Activated naive CD4-positive, alpha-beta T cell treated with anti-CD3 and anti-CD28 coated beads, Interleukin-2, amount 50 U/mL, for 24 hours (primary cell): ENCODE results near the gene TTBK1.

Experiments used
- H3K27ac Mint-ChIP-seq: one replicate; pipeline ENCODE4 v1.8.0; 2021; ENCODE audit warnings: mild to moderate bottlenecking, mixed read lengths
- H3K27me3 Mint-ChIP-seq: one replicate; pipeline ENCODE4 v1.8.0; 2021; ENCODE audit warnings: mixed read lengths
- H3K36me3 Mint-ChIP-seq: one replicate; pipeline ENCODE4 v1.8.0; 2021; ENCODE audit warnings: mixed read lengths
- H3K4me1 Mint-ChIP-seq: one replicate; pipeline ENCODE4 v1.8.0; 2021; ENCODE audit warnings: mixed read lengths
- H3K4me3 Mint-ChIP-seq: one replicate; pipeline ENCODE4 v1.8.0; 2021; ENCODE audit warnings: mild to moderate bottlenecking, mixed read lengths
- H3K9me3 Mint-ChIP-seq: one replicate; pipeline ENCODE4 v1.8.0; 2021; ENCODE audit warnings: mixed read lengths

The TTBK1 gene

GRCh38 chr6:43258807-43259686 lies 15.8 kb downstream of the TTBK1 start:
- Mint-ChIP-seq H3K9me3 (no peaks in the 10 kb centered on the region), H3K4me1 (no peaks in the 10 kb centered on the region), H3K4me3 (no peak overlapping the region), H3K27me3 (peaks cover 3% of the 10 kb centered on the region), H3K27ac (peak overlapping the region; percentile 17), H3K36me3 (no peaks in the 10 kb centered on the region)

DNA sequence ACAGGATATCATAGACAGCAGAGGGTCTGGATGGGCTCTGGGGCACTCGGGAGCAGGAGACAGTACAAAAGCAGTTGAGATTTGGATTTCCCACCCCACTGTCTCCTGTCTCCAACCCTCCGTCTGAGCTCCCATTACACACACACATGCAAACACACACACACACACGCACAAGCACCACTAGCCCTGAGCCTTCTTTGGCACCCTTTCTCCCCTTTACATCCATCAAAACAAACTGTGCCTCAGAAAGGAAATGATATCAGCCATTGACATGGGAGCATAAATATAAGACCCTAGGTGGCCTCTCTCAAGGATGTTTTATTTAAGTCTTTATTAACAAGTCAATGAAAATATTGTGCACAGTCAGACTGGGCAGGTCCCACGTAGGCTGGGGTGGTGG lies 17.5 kb downstream of the TTBK1 start:
- H3K9me3 Mint-ChIP-seq = no peaks in the 10 kb centered on the region
- no peaks in the 10 kb centered on the region for H3K27me3 Mint-ChIP-seq
- no peaks in the 10 kb centered on the region for H3K36me3 Mint-ChIP-seq
- no peak overlapping the region for H3K27ac Mint-ChIP-seq
- no peaks in the 10 kb centered on the region for H3K4me1 Mint-ChIP-seq
- H3K4me3 Mint-ChIP-seq = no peak overlapping the region

DNA sequence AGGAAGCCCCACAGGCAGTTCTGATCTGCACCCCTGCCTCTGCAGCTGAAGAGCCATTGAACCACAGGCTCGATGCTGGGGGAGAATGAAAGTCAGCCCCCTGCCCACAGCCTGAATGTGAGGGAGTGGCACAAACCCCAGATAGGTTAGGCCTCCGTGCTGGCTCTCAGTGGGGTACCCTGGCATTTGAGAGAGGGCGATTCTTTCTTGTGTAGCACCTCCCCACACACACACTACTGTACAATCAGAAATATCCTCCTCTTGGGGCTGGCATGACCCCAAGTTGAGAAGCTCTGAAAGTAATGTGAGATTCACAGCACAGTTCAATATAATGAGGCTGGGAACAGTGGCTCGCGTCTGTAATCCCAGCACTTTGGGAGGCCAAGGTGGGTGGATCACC lies 17.9 kb downstream of the TTBK1 start:
- Mint-ChIP-seq H3K36me3 (no peaks in the 10 kb centered on the region), H3K4me3 (no peak overlapping the region), H3K4me1 (no peaks in the 10 kb centered on the region), H3K9me3 (no peaks in the 10 kb centered on the region), H3K27me3 (no peaks in the 10 kb centered on the region), H3K27ac (no peak overlapping the region)

GRCh38 chr6:43262000-43262779 lies 18.9 kb downstream of the TTBK1 start:
- H3K27ac Mint-ChIP-seq = no peak overlapping the region
- H3K4me1 Mint-ChIP-seq = no peaks in the 10 kb centered on the region
- H3K27me3 Mint-ChIP-seq = no peaks in the 10 kb centered on the region
- H3K4me3 Mint-ChIP-seq = no peak overlapping the region
- no peaks in the 10 kb centered on the region for H3K9me3 Mint-ChIP-seq
- H3K36me3 Mint-ChIP-seq = no peaks in the 10 kb centered on the region

DNA sequence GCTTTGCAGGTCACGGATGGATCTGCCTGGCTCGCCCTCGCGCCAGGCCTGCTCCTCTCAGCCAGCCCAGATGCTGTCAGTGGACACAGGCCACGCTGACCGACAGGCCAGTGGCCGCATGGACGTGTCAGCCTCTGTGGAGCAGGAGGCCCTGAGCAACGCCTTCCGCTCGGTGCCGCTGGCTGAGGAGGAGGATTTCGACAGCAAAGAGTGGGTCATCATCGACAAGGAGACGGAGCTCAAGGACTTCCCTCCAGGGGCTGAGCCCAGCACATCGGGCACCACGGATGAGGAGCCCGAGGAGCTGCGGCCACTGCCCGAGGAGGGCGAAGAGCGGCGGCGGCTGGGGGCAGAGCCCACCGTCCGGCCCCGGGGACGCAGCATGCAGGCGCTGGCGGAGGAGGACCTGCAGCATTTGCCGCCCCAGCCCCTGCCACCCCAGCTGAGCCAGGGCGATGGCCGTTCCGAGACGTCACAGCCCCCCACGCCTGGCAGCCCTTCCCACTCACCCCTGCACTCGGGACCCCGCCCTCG lies 19.6 kb downstream of the TTBK1 start:
- H3K27ac Mint-ChIP-seq = no peak overlapping the region
- H3K4me1 Mint-ChIP-seq = no peaks in the 10 kb centered on the region
- H3K4me3 Mint-ChIP-seq = no peak overlapping the region
- H3K27me3 Mint-ChIP-seq = no peaks in the 10 kb centered on the region
- no peaks in the 10 kb centered on the region for H3K9me3 Mint-ChIP-seq
- no peaks in the 10 kb centered on the region for H3K36me3 Mint-ChIP-seq

- Mint-ChIP-seq H3K27ac (peak overlapping the region; percentile 36), H3K36me3 (no peaks in the 10 kb centered on the region), H3K4me3 (no peak overlapping the region), H3K27me3 (peaks cover under 1% of the 10 kb centered on the region), H3K4me1 (no peaks in the 10 kb centered on the region), H3K9me3 (no peaks in the 10 kb centered on the region)
Observed at GRCh38 chr6:43263314-43264178, 20.3 kb downstream of the TTBK1 start.

DNA sequence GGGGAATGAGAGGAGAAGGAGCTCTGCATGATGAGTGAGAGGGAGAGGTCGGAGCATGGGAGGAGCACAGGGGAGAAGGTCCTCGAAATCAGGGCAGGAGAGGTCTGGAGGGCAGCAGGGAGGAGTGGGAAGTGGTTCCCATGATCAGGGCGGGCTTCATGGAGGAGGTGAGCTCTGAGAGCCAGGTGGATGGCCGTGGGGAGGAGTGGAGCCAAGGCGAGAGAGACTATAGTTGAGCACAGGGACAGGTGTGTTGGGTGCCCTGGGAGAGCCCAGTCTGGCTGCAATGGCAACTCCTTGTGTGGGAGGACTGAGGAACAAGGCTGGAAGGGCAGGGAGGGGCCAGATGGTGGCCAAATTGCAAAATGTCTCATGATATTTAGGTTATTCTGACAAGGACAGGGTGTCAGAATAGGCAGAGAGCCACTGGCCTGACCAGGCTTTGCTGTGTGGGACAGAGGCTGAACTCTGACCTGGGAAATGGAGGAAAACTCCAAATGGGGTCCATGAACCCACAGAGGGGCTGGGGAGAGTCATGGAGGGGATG lies 21.4 kb downstream of the TTBK1 start:
- Mint-ChIP-seq H3K27me3 (peaks cover 2% of the 10 kb centered on the region), H3K4me3 (no peak overlapping the region), H3K27ac (peak overlapping the region; percentile 25), H3K36me3 (no peaks in the 10 kb centered on the region), H3K9me3 (no peaks in the 10 kb centered on the region), H3K4me1 (peaks cover 6% of the 10 kb centered on the region)

- peaks cover 10% of the 10 kb centered on the region for H3K4me1 Mint-ChIP-seq
- H3K27ac Mint-ChIP-seq = no peak overlapping the region
- H3K9me3 Mint-ChIP-seq = no peaks in the 10 kb centered on the region
- no peaks in the 10 kb centered on the region for H3K36me3 Mint-ChIP-seq
- H3K27me3 Mint-ChIP-seq = peaks cover 2% of the 10 kb centered on the region
- no peak overlapping the region for H3K4me3 Mint-ChIP-seq
Observed at GRCh38 chr6:43265564-43265963, 22.3 kb downstream of the TTBK1 start.

DNA sequence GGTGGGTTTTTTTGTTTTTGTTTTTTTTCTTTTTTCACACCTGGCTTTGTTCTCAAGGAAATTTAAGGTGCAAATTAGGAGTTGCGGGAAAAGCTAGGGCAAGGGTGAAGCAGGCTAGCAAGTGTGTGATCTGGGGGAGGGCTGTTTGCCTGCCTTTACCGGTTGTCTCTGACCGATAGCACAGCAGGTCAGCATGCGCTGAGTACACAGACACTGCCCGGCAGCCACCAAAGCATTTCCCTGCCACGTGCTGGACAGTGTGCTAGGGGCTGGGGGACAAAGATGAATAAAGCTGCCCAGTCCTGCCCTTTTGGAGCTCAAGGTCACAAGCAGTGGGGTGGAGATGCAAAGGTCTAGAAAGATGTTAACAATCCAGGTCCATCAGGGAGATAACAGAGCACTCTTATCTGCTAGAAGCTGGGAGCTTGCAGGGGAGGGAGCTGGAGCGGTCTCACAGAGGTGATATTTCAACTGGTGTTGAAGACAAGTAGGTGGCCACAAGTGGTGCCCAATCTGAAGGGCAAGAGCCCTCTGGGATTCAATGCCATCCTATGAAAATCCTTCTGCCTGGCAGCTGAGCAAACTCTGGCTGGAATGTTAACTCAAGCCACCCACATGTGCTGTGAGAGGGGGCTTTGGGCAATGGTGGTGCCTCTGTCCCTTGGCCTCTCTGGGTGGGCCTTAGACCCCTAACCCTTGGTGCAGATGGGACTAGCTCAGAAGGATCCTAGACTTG lies 24.5 kb downstream of the TTBK1 start:
- Mint-ChIP-seq H3K27me3 (peaks cover 2% of the 10 kb centered on the region), H3K4me3 (no peak overlapping the region), H3K4me1 (peaks cover 10% of the 10 kb centered on the region), H3K36me3 (no peaks in the 10 kb centered on the region), H3K9me3 (no peaks in the 10 kb centered on the region), H3K27ac (no peak overlapping the region)

DNA sequence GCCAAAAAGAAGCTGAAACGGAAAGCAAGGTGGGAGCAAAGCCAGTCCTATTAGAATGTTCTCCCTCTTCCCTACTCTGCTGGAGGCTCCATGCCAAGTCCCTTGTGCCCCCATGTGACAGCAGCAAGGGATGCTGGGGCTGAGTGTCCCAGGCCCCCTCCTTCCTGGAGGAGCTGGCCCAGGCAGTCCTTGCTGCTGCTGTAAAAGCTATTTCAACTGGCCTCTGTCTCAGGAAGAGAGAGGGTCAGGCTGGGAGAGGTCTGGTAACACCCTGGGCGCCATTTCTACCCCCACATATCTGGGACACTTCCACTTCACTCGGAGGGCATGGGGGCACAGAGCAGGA lies 25.0 kb downstream of the TTBK1 start:
- no peaks in the 10 kb centered on the region for H3K36me3 Mint-ChIP-seq
- H3K27ac Mint-ChIP-seq = no peak overlapping the region
- no peak overlapping the region for H3K4me3 Mint-ChIP-seq
- H3K9me3 Mint-ChIP-seq = no peaks in the 10 kb centered on the region
- peaks cover 10% of the 10 kb centered on the region for H3K4me1 Mint-ChIP-seq
- H3K27me3 Mint-ChIP-seq = peaks cover 2% of the 10 kb centered on the region

DNA sequence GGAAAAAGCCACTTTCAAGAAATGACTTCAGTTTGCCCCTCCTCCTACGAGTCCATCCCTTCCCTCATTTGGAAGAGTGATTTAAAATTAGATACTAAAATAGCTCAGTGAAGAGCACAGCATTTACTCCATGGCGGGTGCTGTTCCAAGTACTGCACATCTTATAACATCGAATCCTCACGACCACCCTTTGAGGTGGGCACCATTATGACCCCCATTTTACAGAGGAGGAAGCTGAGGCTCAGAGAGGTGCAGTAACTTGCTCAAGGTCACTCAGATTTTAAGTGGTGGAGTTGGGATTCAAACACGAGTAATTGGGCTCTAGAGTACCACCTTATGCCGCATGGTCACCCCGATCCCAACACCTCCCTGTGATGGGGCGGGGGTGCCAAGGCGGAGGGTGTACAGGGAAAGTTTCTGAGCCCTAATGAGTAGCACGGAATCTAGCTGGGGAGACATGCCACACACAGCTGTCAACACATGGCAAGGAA lies 25.5 kb downstream of the TTBK1 start:
- H3K27ac Mint-ChIP-seq = peak overlapping the region; percentile 63
- H3K9me3 Mint-ChIP-seq = no peaks in the 10 kb centered on the region
- no peaks in the 10 kb centered on the region for H3K36me3 Mint-ChIP-seq
- peaks cover 2% of the 10 kb centered on the region for H3K27me3 Mint-ChIP-seq
- peaks cover 10% of the 10 kb centered on the region for H3K4me1 Mint-ChIP-seq
- peak overlapping the region; percentile 71 for H3K4me3 Mint-ChIP-seq

GRCh38 chr6:43269273-43270007 lies 26.2 kb downstream of the TTBK1 start:
- Mint-ChIP-seq H3K4me3 (peak overlapping the region; percentile 71), H3K36me3 (no peaks in the 10 kb centered on the region), H3K4me1 (peaks cover 10% of the 10 kb centered on the region), H3K9me3 (no peaks in the 10 kb centered on the region), H3K27ac (peak overlapping the region; percentile 63), H3K27me3 (peaks cover 2% of the 10 kb centered on the region)

GRCh38 chr6:43271103-43271815 lies 28.0 kb downstream of the TTBK1 start:
- no peaks in the 10 kb centered on the region for H3K9me3 Mint-ChIP-seq
- H3K4me1 Mint-ChIP-seq = peaks cover 15% of the 10 kb centered on the region
- peaks cover 3% of the 10 kb centered on the region for H3K27me3 Mint-ChIP-seq
- no peaks in the 10 kb centered on the region for H3K36me3 Mint-ChIP-seq
- H3K27ac Mint-ChIP-seq = no peak overlapping the region
- no peak overlapping the region for H3K4me3 Mint-ChIP-seq
